GDM1 (cell line): ENCODE measurements around the gene PRPS2.

Experiments used
- DNase-seq: peaks from one replicate; lab custom pipeline; 2025; lab: John Stamatoyannopoulos, UW

The PRPS2 gene

GRCh38 chrX:12814420-12814819, 23.2 kb downstream of the PRPS2 start:
- no peak for DNase-seq

GRCh38 chrX:12817528-12817927, 26.3 kb downstream of the PRPS2 start:
- no peak for DNase-seq

- no peak for DNase-seq
Measured at GRCh38 chrX:12819222-12819621, 28.0 kb downstream of the PRPS2 start.

- no peak for DNase-seq
Measured at GRCh38 chrX:12820737-12821136, 29.5 kb downstream of the PRPS2 start.

GRCh38 chrX:12824944-12825343, 33.7 kb downstream of the PRPS2 start:
- DNase-seq: no peak

GRCh38 chrX:12825801-12826200, 34.6 kb downstream of the PRPS2 start:
- DNase-seq: no peak

- DNase-seq: no peak
Measured at GRCh38 chrX:12843061-12843667, 52.0 kb downstream of the PRPS2 start.

- DNase-seq: no peak
Measured at GRCh38 chrX:12843668-12844279, 52.6 kb downstream of the PRPS2 start.

GRCh38 chrX:12844319-12844718, 53.1 kb downstream of the PRPS2 start:
- DNase-seq: no peak

GRCh38 chrX:12865359-12865758, 74.1 kb downstream of the PRPS2 start:
- DNase-seq: no peak

- no peak for DNase-seq
Measured at GRCh38 chrX:12866451-12867377, 75.5 kb downstream of the PRPS2 start, which contains the start of gene TLR7. TLR7 (plus strand) TSS chrX:12867072; CDS start chrX:12867579, 507 bp downstream.

- DNase-seq: no peak
Measured at GRCh38 chrX:12867685-12868084, 76.5 kb downstream of the PRPS2 start.

- no peak for DNase-seq
Measured at GRCh38 chrX:12868747-12869146, 77.5 kb downstream of the PRPS2 start.

GRCh38 chrX:12871257-12871656, 80.0 kb downstream of the PRPS2 start:
- DNase-seq: no peak

- DNase-seq: no peak
Measured at GRCh38 chrX:12872741-12873140, 81.5 kb downstream of the PRPS2 start.
